IMR-90 (cell line): ENCODE measurements around the gene GALNT16. TPM values are rescaled to one million over a fixed set of nuclear protein-coding genes. Genes with fewer than 3 reads are reported as not detected.

Experiments
- ATAC-seq: fragments of 200-7000 bp; cut with Tn5 transposase; 2 replicates; pipeline ENCODE4 v1.9.1; 2020; ENCODE audit warnings: low read depth, mild to moderate bottlenecking, moderate library complexity
- BruUV-seq: library from RNA; stranded (reverse); fragments of 400-500 nt; replicated peaks from 2 replicates; lab custom pipeline; 2021; lab: Mats Ljungman, UMichigan
- CTCF ChIA-PET: fragments of 300-600 bp; formaldehyde crosslinking; extraction: SDS; loops from one replicate; lab custom pipeline; 2021; ENCODE audit warnings: antibody characterized with exemption; lab: Yijun Ruan, JAX
- POLR2A ChIA-PET: fragments of 300-600 bp; sonication (Branson Sonifier 250); formaldehyde crosslinking; loops from one replicate; lab custom pipeline; 2022; ENCODE audit warnings: antibody characterized with exemption; ENCODE audit not compliant: unreplicated experiment; lab: Charles Lee
- DNase-seq: peaks from one replicate; pipeline ENCODE4 v3.0.0; 2013
- H2AFZ ChIP-seq: replicated peaks from 2 replicates; pipeline ENCODE3; 2013; ENCODE audit warnings: low read length, mild to moderate bottlenecking; ENCODE audit not compliant: poor library complexity
- H2AK5ac ChIP-seq: 2 replicates; pipeline ENCODE4 v1.6.1; 2013; ENCODE audit warnings: low read depth, low read length, inconsistent platforms
- H2AK9ac ChIP-seq: replicated peaks from 2 replicates; pipeline ENCODE3; 2013; ENCODE audit warnings: mild to moderate bottlenecking, low read depth, low read length, moderate library complexity; ENCODE audit not compliant: poor library complexity
- H2BK120ac ChIP-seq: 2 replicates; pipeline ENCODE4 v1.6.1; 2013; ENCODE audit warnings: low read depth, low read length, inconsistent platforms
- H2BK15ac ChIP-seq: 3 replicates; pipeline ENCODE4 v1.6.1; 2013; ENCODE audit warnings: low read depth, low read length, inconsistent platforms
- H2BK20ac ChIP-seq: 2 replicates; pipeline ENCODE4 v1.6.1; 2013; ENCODE audit warnings: low read depth, mild to moderate bottlenecking, inconsistent platforms, low read length, moderate library complexity
- H2BK5ac ChIP-seq: 2 replicates; pipeline ENCODE4 v1.6.1; 2013; ENCODE audit warnings: mild to moderate bottlenecking, low read depth, low read length, inconsistent platforms; ENCODE audit not compliant: poor library complexity, severe bottlenecking
- H3K14ac ChIP-seq: replicated peaks from 2 replicates; pipeline ENCODE4 v1.6.1; 2013; ENCODE audit warnings: low read depth, low read length, inconsistent platforms
- H3K18ac ChIP-seq: 2 replicates; pipeline ENCODE4 v1.6.1; 2013; ENCODE audit warnings: low read depth, low read length, control low read depth
- H3K23ac ChIP-seq: 2 replicates; pipeline ENCODE4 v1.6.1; 2013; ENCODE audit warnings: low read depth, low read length, inconsistent platforms
- H3K27ac ChIP-seq: 2 replicates; pipeline ENCODE4 v1.5.1; 2013; ENCODE audit warnings: mild to moderate bottlenecking, control low read depth, low read length; ENCODE audit not compliant: insufficient read depth
- H3K27me3 ChIP-seq: 2 replicates; pipeline ENCODE4 v1.6.1; 2013; ENCODE audit warnings: low read length; ENCODE audit not compliant: control insufficient read depth, insufficient read depth
- H3K36me3 ChIP-seq: 2 replicates; pipeline ENCODE4 v1.6.1; 2013; ENCODE audit warnings: low read length, mixed read lengths; ENCODE audit not compliant: control insufficient read depth, insufficient read depth
- H3K4ac ChIP-seq: 2 replicates; pipeline ENCODE4 v1.6.1; 2013; ENCODE audit warnings: low read depth, low read length, inconsistent platforms
- H3K4me1 ChIP-seq: 2 replicates; pipeline ENCODE4 v1.6.1; 2013; ENCODE audit warnings: low read length, mixed read lengths; ENCODE audit not compliant: control insufficient read depth, insufficient read depth
- H3K4me2 ChIP-seq: 2 replicates; pipeline ENCODE4 v1.6.1; 2013; ENCODE audit warnings: low read depth, mild to moderate bottlenecking, control low read depth, low read length, moderate library complexity
- H3K4me3 ChIP-seq: 2 replicates; pipeline ENCODE4 v1.5.1; 2013; ENCODE audit warnings: low read depth, mild to moderate bottlenecking, control low read depth, low read length, moderate library complexity; ENCODE audit not compliant: insufficient read depth
- H3K56ac ChIP-seq: 2 replicates; pipeline ENCODE4 v1.6.1; 2013; ENCODE audit warnings: low read length, inconsistent platforms; ENCODE audit not compliant: insufficient read depth; ENCODE audit errors: extremely low read depth
- H3K79me1 ChIP-seq, 2 experiments: 2 replicates each; pipeline ENCODE4 v1.6.1; 2013; ENCODE audit warnings: low read length in 2 of 2, inconsistent platforms in 1 of 2, low read depth in 1 of 2
- H3K9ac ChIP-seq: 2 replicates; pipeline ENCODE4 v1.6.1; 2013; ENCODE audit warnings: low read depth, low read length, control low read depth
- H3K9me1 ChIP-seq: 2 replicates; pipeline ENCODE4 v1.6.1; 2013; ENCODE audit warnings: low read length, inconsistent platforms; ENCODE audit not compliant: insufficient read depth
- H3K9me3 ChIP-seq: 2 replicates; pipeline ENCODE4 v1.6.1; 2013; ENCODE audit warnings: low read length; ENCODE audit not compliant: control insufficient read depth, insufficient read depth
- H4K20me1 ChIP-seq: 2 replicates; pipeline ENCODE4 v1.6.1; 2013; ENCODE audit warnings: low read length, inconsistent platforms; ENCODE audit not compliant: insufficient read depth
- H4K5ac ChIP-seq: 2 replicates; pipeline ENCODE4 v1.6.1; 2013; ENCODE audit warnings: mild to moderate bottlenecking, low read depth, low read length, control low read depth
- H4K8ac ChIP-seq, 2 experiments: 2 replicates each; pipeline ENCODE4 v1.6.1; 2013; ENCODE audit warnings: low read depth in 2 of 2, low read length in 2 of 2, control low read depth in 1 of 2, inconsistent platforms in 1 of 2
- H4K91ac ChIP-seq: 2 replicates; pipeline ENCODE4 v1.6.1; 2013; ENCODE audit warnings: low read depth, low read length, inconsistent platforms; ENCODE audit not compliant: insufficient read depth
- BHLHE40 ChIP-seq: fragments of 150-350 bp; IDR thresholded peaks from 2 replicates; pipeline ENCODE4 v1.6.1; 2016; ENCODE audit warnings: mild to moderate bottlenecking, low read depth, low read length
- CEBPB ChIP-seq: IDR thresholded peaks from 2 replicates; pipeline ENCODE4 v1.6.1; 2012; ENCODE audit warnings: low read depth, low read length, improper control_type of control experiment
- CHD1 ChIP-seq: IDR thresholded peaks from 2 replicates; pipeline ENCODE4 v1.6.1; 2012; ENCODE audit warnings: low read depth, low read length, improper control_type of control experiment
- FOS ChIP-seq: fragments of 150-350 bp; IDR thresholded peaks from 2 replicates; pipeline ENCODE4 v1.6.1; 2016; ENCODE audit warnings: low read depth, low read length
- MAFK ChIP-seq: IDR thresholded peaks from 2 replicates; pipeline ENCODE4 v1.6.1; 2012; ENCODE audit warnings: low read depth, low read length, improper control_type of control experiment
- MAZ ChIP-seq: IDR thresholded peaks from 2 replicates; pipeline ENCODE4 v1.6.1; 2012; ENCODE audit warnings: low read depth, mild to moderate bottlenecking, low read length, improper control_type of control experiment, moderate library complexity, borderline replicate concordance
- MXI1 ChIP-seq: IDR thresholded peaks from 2 replicates; pipeline ENCODE4 v1.6.1; 2012; ENCODE audit warnings: low read depth, mild to moderate bottlenecking, low read length, moderate library complexity, borderline replicate concordance
- NFE2L2 ChIP-seq: fragments of 150-350 bp; IDR thresholded peaks from 2 replicates; pipeline ENCODE4 v1.6.1; 2016; ENCODE audit warnings: low read depth, mild to moderate bottlenecking, low read length
- POLR2A ChIP-seq: IDR thresholded peaks from 2 replicates; pipeline ENCODE4 v1.6.1; 2012; ENCODE audit warnings: mild to moderate bottlenecking, low read depth, low read length
- RCOR1 ChIP-seq: IDR thresholded peaks from 2 replicates; pipeline ENCODE4 v1.6.1; 2012; ENCODE audit warnings: mild to moderate bottlenecking, low read length, improper control_type of control experiment; ENCODE audit not compliant: insufficient replicate concordance
- RFX5 ChIP-seq: IDR thresholded peaks from 2 replicates; pipeline ENCODE4 v1.8.0; 2012; ENCODE audit warnings: low read depth, mild to moderate bottlenecking, low read length, moderate library complexity
- SMC3 ChIP-seq: fragments of 150-350 bp; IDR thresholded peaks from 2 replicates; pipeline ENCODE4 v1.6.1; 2016; ENCODE audit warnings: low read depth, mild to moderate bottlenecking, antibody characterized with exemption, low read length, moderate library complexity
- WGBS, 2 experiments: methylation state at CpG; one replicate each; pipeline versions ENCODE4 v1.1.5 to v1.1.7; 2013; ENCODE audit warnings: missing lambda C conversion rate in 2 of 2; ENCODE audit not compliant: insufficient read length in 1 of 2; ENCODE audit errors: extremely low coverage in 2 of 2; 5-methylcytosine and 5-hydroxymethylcytosine counted together
- dilution Hi-C: fragments of 300-500 bp; cut with HindIII; formaldehyde crosslinking; loops from one replicate; pipeline ENCODE4 v1.14.3; 2018; ENCODE audit warnings: low sequenced_read_pairs; ENCODE audit not compliant: unreplicated experiment
- in situ Hi-C: fragments of 300-500 bp; cut with MboI; formaldehyde crosslinking; loops from 3 replicates; pipeline ENCODE4 v1.14.3; 2019; ENCODE audit warnings: low sequenced_read_pairs, inconsistent platforms, mixed read lengths
- intact Hi-C: fragments of 100-400 bp; cut with micrococcal nuclease; formaldehyde crosslinking; loops from 2 replicates; pipeline ENCODE4 v1.10.0; 2022
- polyA plus RNA-seq, 3 experiments: library from polyadenylated mRNA; depleted of rRNA; stranded (reverse); fragments of >200 nt; gene quantifications; 2 replicates each; pipeline ENCODE4 v1.2.3, GENCODE V29; 2012; ENCODE audit warnings: low replicate concordance in 1 of 3
- total RNA-seq: library from RNA; depleted of rRNA; stranded (reverse); fragments of >200 nt; gene quantifications from 2 replicates; pipeline ENCODE4 v1.2.3, GENCODE V29; 2012
- TF ChIP-seq, protein P1 (sequence below): fragments of 150-350 bp; IDR thresholded peaks from 2 replicates; pipeline ENCODE4 v1.6.1; 2016; ENCODE audit warnings: low read depth, mild to moderate bottlenecking, low read length, moderate library complexity, borderline replicate concordance
- TF ChIP-seq, protein P2 (sequence below): conservative IDR thresholded peaks from 2 replicates; pipeline ENCODE4 v1.5.1; 2012; ENCODE audit warnings: mild to moderate bottlenecking, low read depth, low read length, improper control_type of control experiment
- TF ChIP-seq, protein P3 (sequence below): fragments of 150-350 bp; IDR thresholded peaks from 2 replicates; pipeline ENCODE4 v1.6.1; 2017; ENCODE audit warnings: mild to moderate bottlenecking, antibody characterized with exemption, low read length, low read depth

Gene GALNT16
- total and polyA plus RNA-seq, 2 of the 4 experiments (the other 2 are of a cell fraction) = 0.36 to 1.5 TPM

DNA sequence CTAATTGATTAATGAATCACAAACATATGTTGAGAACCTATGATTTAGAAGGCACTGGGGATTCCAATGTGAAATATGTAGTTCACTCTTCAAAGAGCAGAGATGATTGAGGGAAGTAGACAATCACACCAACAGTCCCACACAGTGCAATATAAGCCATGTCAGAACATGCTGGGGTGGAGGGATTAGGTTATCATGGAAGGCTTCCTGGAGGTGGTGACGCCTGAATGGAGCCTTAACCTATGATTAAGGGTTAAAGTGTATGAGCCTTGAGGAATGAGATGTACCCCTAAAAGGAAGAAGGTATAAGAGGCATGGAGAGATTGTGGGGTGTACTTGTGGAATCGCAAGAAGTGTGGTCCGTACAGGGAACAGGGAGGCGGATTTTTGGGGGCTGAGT, 106.8 kb downstream of the GALNT16 start:
- H3K9me1 ChIP-seq = no peaks in the 10 kb centered on the region
- no peak overlapping the region for H2BK120ac ChIP-seq
- H3K9ac ChIP-seq = no peak overlapping the region
- H4K91ac ChIP-seq = no peak overlapping the region
- POLR2A ChIA-PET = no interaction called here
- ATAC-seq (no peak), DNase-seq (no peak)
- WGBS, 2 experiments = 90% methylated on average over 3 of the region's 4 CpGs; no CpG with 5 or more reads in 1 of the 2 experiments
- no peak overlapping the region for H2AFZ ChIP-seq
- H2BK20ac ChIP-seq = no peak overlapping the region
- H3K4me2 ChIP-seq = no peak overlapping the region
- dilution Hi-C loops = no loop called here
- no peak overlapping the region for H2BK15ac ChIP-seq
- H3K9me3 ChIP-seq = no peaks in the 10 kb centered on the region
- no peaks in the 10 kb centered on the region for H4K20me1 ChIP-seq
- intact Hi-C loops = no loop called here
- H3K4me1 ChIP-seq = no peaks in the 10 kb centered on the region
- no peak overlapping the region for H2AK9ac ChIP-seq
- H3K27me3 ChIP-seq = no peaks in the 10 kb centered on the region
- H3K27ac ChIP-seq = no peak overlapping the region
- no peak overlapping the region for H2AK5ac ChIP-seq
- CTCF ChIA-PET = no interaction called here
- TF ChIP-seq POLR2A (no peak), CHD1 (no peak), RCOR1 (no peak), MAFK (no peak), RFX5 (no peak), NFE2L2 (no peak), BHLHE40 (no peak), MAZ (no peak), FOS (no peak), MXI1 (no peak), CEBPB (no peak), SMC3 (no peak)
- TF ChIP-seq, protein P1, sequence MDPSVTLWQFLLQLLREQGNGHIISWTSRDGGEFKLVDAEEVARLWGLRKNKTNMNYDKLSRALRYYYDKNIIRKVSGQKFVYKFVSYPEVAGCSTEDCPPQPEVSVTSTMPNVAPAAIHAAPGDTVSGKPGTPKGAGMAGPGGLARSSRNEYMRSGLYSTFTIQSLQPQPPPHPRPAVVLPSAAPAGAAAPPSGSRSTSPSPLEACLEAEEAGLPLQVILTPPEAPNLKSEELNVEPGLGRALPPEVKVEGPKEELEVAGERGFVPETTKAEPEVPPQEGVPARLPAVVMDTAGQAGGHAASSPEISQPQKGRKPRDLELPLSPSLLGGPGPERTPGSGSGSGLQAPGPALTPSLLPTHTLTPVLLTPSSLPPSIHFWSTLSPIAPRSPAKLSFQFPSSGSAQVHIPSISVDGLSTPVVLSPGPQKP = no peak
- TF ChIP-seq, protein P2, sequence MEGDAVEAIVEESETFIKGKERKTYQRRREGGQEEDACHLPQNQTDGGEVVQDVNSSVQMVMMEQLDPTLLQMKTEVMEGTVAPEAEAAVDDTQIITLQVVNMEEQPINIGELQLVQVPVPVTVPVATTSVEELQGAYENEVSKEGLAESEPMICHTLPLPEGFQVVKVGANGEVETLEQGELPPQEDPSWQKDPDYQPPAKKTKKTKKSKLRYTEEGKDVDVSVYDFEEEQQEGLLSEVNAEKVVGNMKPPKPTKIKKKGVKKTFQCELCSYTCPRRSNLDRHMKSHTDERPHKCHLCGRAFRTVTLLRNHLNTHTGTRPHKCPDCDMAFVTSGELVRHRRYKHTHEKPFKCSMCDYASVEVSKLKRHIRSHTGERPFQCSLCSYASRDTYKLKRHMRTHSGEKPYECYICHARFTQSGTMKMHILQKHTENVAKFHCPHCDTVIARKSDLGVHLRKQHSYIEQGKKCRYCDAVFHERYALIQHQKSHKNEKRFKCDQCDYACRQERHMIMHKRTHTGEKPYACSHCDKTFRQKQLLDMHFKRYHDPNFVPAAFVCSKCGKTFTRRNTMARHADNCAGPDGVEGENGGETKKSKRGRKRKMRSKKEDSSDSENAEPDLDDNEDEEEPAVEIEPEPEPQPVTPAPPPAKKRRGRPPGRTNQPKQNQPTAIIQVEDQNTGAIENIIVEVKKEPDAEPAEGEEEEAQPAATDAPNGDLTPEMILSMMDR = no peak
- TF ChIP-seq, protein P3, sequence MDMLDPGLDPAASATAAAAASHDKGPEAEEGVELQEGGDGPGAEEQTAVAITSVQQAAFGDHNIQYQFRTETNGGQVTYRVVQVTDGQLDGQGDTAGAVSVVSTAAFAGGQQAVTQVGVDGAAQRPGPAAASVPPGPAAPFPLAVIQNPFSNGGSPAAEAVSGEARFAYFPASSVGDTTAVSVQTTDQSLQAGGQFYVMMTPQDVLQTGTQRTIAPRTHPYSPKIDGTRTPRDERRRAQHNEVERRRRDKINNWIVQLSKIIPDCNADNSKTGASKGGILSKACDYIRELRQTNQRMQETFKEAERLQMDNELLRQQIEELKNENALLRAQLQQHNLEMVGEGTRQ = no peak
- 0 out of 2 replicates have a peak, but pooled peaks cover 2% of the 10 kb centered on the region for H3K36me3 ChIP-seq
- no peak overlapping the region for H4K8ac ChIP-seq
- BruUV-seq = no TSS peak
- no peak overlapping the region for H3K4me3 ChIP-seq
- no peak overlapping the region for H3K23ac ChIP-seq
- no peak overlapping the region for H2BK5ac ChIP-seq
- H3K79me1 ChIP-seq = no peaks in the 10 kb centered on the region
- H3K18ac ChIP-seq = no peak overlapping the region
- H4K5ac ChIP-seq = no peak overlapping the region
- in situ Hi-C loops = no loop called here
- H3K14ac ChIP-seq = no peak overlapping the region
- H3K4ac ChIP-seq = no peak overlapping the region
- H3K56ac ChIP-seq = no peak overlapping the region
